ENCODE results near the gene LMO2. TPM values are rescaled to one million over a fixed set of nuclear protein-coding genes. Genes with fewer than 3 reads are reported as not detected.
A peak's percentile ranks its signal among the peaks of the same experiment; 100 is the strongest.

Gene LMO2
- total RNA-seq, 4 donors from 2014 or later, result 2.1 to 11.1 (median 7.0) TPM

DNA sequence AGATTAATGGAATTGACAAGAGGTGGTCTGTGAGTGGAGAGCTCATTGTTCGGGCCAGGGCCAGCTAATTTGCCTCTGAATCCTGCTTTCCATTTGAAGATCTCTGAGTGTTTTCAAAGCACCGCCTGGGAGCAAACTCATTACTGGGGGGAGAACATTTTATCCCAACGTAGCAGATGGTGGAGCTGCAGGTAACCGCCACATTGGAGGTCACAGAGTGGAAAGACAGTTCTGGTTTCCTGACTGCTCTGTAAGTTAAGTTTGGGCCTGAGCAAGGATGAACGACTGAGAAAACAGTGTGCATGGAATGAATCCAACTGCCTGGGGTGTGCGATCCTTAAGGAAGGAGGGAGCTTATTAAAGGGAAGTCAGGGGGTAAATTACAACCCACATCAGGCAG is 30.5 kb downstream of the LMO2 start:
- TF ChIP-seq, protein P1, sequence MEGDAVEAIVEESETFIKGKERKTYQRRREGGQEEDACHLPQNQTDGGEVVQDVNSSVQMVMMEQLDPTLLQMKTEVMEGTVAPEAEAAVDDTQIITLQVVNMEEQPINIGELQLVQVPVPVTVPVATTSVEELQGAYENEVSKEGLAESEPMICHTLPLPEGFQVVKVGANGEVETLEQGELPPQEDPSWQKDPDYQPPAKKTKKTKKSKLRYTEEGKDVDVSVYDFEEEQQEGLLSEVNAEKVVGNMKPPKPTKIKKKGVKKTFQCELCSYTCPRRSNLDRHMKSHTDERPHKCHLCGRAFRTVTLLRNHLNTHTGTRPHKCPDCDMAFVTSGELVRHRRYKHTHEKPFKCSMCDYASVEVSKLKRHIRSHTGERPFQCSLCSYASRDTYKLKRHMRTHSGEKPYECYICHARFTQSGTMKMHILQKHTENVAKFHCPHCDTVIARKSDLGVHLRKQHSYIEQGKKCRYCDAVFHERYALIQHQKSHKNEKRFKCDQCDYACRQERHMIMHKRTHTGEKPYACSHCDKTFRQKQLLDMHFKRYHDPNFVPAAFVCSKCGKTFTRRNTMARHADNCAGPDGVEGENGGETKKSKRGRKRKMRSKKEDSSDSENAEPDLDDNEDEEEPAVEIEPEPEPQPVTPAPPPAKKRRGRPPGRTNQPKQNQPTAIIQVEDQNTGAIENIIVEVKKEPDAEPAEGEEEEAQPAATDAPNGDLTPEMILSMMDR (IDR thresholded peaks at IDR 0.05), result no peak
- H3K27me3 ChIP-seq, result no peaks in the 10 kb centered on the region
- no peaks in the 10 kb centered on the region for H3K9me3 ChIP-seq
- DNase-seq (ENCODE audit: low spot score in 2 of 2), result no peak
- no peak overlapping the region for H3K4me3 ChIP-seq
- peaks cover 22% of the 10 kb centered on the region for H3K4me1 ChIP-seq
- WGBS, result 55% methylated on average over 6 of the region's 6 CpGs
- H3K27ac ChIP-seq, result no peak overlapping the region
- peaks cover 14% of the 10 kb centered on the region for H3K36me3 ChIP-seq

DNA sequence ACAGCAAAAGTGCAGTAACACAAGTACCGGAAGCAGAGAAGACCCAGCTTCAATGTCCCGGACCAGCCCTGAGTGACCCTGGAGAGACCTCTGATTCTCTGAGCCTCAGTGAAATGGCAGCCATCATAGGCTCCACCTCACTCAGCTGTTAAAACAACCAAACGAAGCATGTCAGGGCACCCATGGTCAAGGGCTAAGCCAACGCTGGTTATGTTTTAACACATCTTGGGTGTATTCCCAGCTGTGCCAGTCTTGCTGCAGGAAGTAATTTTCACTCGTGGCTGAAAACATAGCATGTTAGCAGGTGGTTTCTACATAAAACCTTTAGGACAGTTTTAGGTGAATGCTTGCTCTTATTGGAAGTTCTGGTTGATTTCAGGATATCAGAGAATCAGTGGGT is 30.9 kb downstream of the LMO2 start:
- 66% methylated on average over 5 of the region's 5 CpGs for WGBS
- Histone ChIP-seq H3K4me1 (peaks cover 22% of the 10 kb centered on the region), H3K27me3 (no peaks in the 10 kb centered on the region), H3K4me3 (no peak overlapping the region), H3K36me3 (peaks cover 14% of the 10 kb centered on the region), H3K9me3 (no peaks in the 10 kb centered on the region), H3K27ac (no peak overlapping the region)
- DNase-seq (ENCODE audit: low spot score in 2 of 2), result no peak
- TF ChIP-seq, protein P1 (IDR thresholded peaks at IDR 0.05), result no peak
- TF ChIP-seq POLR2A (IDR thresholded peaks at IDR 0.05) (no peak), POLR2AphosphoS5 (IDR thresholded peaks at IDR 0.05) (no peak), EP300 (IDR thresholded peaks at IDR 0.05) (no peak)

DNA sequence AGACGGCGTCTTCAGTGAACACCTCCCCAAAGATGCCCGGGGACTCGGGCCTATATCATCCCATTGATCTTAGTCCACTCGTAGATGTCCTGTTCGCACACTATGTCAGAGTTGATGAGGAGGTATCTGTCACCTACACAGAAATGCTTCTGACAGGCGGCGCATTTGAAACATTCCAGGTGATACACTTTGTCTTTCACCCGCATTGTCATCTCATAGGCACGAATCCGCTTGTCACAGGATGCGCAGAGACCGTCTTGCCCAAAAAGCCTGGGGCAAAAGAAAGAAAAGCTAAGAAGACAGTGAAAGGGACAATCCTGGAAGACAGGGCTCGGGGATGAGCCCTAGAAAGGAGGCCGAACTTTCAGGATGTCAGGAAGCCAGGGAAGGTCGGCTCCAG is 32.6 kb downstream of the LMO2 start:
- no peak for TF ChIP-seq EP300 (IDR thresholded peaks at IDR 0.05)
- TF ChIP-seq, protein P1 (IDR thresholded peaks at IDR 0.05), result no peak
- TF ChIP-seq POLR2A (IDR thresholded peaks at IDR 0.05), result no peak
- no peak for TF ChIP-seq POLR2AphosphoS5 (IDR thresholded peaks at IDR 0.05)
- H3K9me3 ChIP-seq, result no peaks in the 10 kb centered on the region
- H3K27me3 ChIP-seq, result no peaks in the 10 kb centered on the region
- DNase-seq (ENCODE audit: low spot score in 2 of 2), result no peak
- H3K4me1 ChIP-seq, result peaks cover 22% of the 10 kb centered on the region
- peaks cover 14% of the 10 kb centered on the region for H3K36me3 ChIP-seq
- 91% methylated on average over 16 of the region's 16 CpGs for WGBS
- H3K4me3 ChIP-seq, result no peak overlapping the region
- no peak overlapping the region for H3K27ac ChIP-seq

DNA sequence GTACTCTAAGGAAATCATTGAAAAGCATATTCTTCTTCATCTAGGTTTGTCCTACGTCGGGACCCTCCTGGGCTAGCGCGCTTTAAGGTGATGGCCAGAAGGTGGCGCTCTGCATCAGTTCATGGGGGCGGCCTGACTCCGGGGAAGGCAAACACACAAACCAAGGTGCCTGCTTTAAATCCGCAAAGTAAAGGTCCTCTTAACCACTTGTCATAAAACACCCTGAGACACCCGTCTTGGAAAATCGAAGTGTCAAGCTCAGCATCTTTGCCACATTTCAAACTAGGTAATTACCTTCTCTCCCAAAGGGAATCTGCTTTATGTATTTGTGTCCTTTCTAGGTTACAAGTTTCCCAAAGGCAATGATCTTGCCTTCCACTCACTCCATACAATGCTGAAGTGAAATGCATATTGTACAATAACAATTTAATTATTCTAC is 33.9 kb downstream of the LMO2 start:
- TF ChIP-seq POLR2A (IDR thresholded peaks at IDR 0.05), result no peak
- TF ChIP-seq, protein P1 (IDR thresholded peaks at IDR 0.05), result peak; percentile 84 to 96
- peak; percentile 86 to 92 for DNase-seq (ENCODE audit: low spot score in 2 of 2)
- 3% methylated on average over 10 of the region's 10 CpGs for WGBS

DNA sequence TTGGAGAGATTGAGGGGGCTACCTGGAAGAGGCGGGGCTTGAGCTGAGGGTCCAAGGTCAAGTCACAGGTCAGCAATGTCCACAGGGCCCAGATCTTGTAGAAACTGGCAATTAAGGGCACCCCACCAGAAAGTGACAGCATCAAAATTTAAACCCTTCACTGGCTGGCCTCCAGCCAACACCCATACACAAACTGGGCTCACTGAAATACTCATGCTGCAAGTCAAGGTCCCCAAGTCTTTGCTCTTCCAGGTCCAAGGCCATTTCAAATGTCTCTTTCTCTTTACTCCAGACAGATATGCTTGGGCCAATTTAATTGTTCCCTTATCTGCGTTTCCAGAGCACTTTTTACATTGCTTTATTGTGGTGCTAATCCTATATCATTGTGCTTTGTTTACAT is 36.4 kb downstream of the LMO2 start:
- 82% methylated on average over 2 of the region's 2 CpGs for WGBS
- H3K4me1 ChIP-seq, result peaks cover 7% of the 10 kb centered on the region
- TF ChIP-seq POLR2AphosphoS5 (IDR thresholded peaks at IDR 0.05) (no peak), EP300 (IDR thresholded peaks at IDR 0.05) (no peak), POLR2A (IDR thresholded peaks at IDR 0.05) (no peak)
- TF ChIP-seq, protein P1 (IDR thresholded peaks at IDR 0.05), result no peak

More for the DNA sequence above, 33.9 kb downstream of the LMO2 start:
- Histone ChIP-seq H3K36me3 (peaks cover 14% of the 10 kb centered on the region), H3K27me3 (no peaks in the 10 kb centered on the region), H3K4me1 (peaks cover 22% of the 10 kb centered on the region), H3K9me3 (no peaks in the 10 kb centered on the region), H3K27ac (no peak overlapping the region), H3K4me3 (no peak overlapping the region)

More for the DNA sequence above, 36.4 kb downstream of the LMO2 start:
- Histone ChIP-seq H3K9me3 (no peaks in the 10 kb centered on the region), H3K27me3 (no peaks in the 10 kb centered on the region), H3K27ac (no peak overlapping the region), H3K36me3 (peaks cover 18% of the 10 kb centered on the region), H3K4me3 (no peak overlapping the region)
- no peak for DNase-seq (ENCODE audit: low spot score in 2 of 2)
